ENCODE results near the gene ABCA9.
"Not testable (repeated sequence)": the region's sequence is repeated elsewhere in the genome, so short reads cannot be mapped to it uniquely, and the experiment has no call there.

ABCA9 gene

DNA sequence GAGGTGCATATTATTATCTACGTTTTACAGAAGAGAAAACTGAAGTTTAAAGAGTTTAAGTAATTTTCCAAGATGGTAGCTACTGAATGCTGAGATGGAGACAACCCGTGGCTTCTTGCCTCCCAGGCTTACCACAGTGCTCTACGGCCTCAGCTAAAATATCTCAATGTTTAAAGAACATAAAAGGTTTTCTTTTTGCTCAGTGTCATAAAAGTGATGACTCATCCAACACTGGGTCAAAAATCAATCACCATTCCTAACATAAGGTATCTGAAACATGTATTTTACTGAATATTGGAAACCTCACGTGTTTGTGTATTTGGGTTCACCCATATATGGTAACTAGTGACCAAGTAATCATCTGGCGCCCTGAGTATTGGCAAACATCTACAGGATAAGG lies 18.4 kb downstream of the ABCA9 start:
- DNase-seq, result no peak

DNA sequence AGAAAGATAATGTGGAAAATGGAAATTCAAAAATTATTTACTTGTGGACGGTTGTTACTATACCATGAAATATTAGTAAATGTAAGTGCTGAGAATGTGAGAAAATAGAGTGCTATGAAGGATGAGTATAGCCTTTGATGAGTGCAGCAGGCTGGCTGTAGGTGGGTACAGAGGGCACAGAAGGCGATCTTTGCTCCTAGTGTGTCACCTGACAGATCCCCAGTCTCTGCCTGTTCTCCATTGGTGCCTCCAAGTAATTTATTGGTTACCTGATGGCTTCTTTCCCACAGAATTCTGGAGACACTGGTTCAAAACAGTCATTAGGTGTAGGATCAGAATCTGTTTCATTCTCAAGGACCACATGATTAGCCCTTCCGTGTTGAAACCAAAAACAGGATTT lies 28.9 kb downstream of the ABCA9 start:
- no peak for DNase-seq

DNA sequence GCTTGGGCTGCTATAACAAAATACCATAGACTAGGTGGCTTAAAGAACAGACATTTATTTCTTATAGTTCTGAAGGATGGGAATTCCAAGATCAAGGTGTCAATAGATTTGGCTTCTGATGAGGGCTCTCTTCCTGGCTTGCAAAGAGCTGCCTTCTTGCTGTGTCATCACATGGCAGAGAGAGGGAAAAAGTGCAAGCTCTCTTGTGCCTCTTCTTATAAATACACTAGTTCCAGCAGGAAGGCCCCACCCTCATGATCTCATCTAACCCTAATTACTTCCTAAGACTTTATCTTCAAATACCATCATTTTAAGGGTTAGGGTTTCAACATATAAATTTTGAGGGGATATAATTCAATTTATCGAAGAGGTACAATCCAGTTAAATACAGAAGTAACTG lies 30.6 kb downstream of the ABCA9 start:
- no peak for DNase-seq

DNA sequence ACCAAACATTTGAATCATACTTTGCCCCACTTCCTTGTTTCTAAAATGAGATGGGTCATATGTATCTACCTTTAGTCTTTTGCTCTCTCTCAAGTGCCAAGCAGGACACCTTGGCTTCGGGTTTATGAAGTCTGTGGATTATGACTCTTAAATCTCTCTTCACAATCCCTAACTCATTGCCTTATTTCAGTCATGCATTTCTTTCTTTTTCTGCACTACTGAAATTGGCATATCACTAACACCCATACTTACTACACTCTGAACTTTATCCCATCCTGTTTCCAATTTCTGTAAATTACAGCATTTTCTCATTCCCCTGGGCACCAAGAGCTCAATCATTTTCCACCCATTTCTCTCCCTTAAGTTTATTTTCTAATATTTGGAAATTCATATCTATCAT lies 42.0 kb downstream of the ABCA9 start:
- DNase-seq, result no peak

DNA sequence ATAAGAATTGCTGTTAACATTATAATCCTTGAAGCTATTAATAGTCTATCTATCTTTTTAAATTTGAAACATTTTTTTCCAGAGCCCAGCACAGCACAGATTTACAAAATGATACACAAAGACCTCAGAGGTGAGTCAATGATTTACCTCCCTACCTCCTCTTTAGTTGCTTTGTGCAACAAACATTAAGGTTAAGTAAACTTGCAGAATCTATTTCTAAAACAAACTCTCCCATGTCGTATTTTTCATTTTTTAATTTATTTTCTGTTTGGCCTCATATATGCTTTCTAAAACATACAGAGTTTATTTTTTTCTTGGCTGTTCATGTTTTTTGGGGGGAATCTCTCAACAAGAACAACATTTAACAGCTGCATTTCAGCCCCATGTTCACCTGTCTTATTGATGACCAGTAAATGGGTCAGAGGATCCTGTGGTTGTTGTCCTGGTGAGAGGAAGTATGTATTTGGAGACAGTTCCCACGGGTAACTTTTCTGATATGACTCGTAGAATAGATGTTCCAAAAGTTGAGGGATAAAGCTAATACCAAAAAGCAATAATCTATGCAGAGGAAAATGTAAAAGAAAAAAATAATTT lies 42.6 kb downstream of the ABCA9 start:
- DNase-seq, result no peak

DNA sequence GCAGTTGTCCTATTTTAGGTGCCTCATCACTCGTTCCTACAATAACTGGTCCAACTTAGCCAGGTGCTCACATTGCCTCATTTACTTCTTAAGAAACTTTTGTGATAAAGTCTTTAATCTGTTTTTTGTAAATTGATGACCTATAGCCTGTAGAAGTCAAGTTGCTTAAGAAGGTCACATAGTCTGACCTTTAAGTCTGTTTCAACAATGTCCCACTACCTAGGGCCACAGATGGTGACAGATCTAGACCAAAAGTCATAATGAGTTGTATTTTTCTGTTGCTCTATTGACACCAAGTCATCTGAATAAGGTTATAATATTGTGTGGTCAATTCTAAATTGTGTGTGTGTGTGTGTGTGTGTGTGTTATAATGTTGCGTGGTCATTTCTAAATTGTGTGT lies 45.1 kb downstream of the ABCA9 start:
- no peak for DNase-seq

DNA sequence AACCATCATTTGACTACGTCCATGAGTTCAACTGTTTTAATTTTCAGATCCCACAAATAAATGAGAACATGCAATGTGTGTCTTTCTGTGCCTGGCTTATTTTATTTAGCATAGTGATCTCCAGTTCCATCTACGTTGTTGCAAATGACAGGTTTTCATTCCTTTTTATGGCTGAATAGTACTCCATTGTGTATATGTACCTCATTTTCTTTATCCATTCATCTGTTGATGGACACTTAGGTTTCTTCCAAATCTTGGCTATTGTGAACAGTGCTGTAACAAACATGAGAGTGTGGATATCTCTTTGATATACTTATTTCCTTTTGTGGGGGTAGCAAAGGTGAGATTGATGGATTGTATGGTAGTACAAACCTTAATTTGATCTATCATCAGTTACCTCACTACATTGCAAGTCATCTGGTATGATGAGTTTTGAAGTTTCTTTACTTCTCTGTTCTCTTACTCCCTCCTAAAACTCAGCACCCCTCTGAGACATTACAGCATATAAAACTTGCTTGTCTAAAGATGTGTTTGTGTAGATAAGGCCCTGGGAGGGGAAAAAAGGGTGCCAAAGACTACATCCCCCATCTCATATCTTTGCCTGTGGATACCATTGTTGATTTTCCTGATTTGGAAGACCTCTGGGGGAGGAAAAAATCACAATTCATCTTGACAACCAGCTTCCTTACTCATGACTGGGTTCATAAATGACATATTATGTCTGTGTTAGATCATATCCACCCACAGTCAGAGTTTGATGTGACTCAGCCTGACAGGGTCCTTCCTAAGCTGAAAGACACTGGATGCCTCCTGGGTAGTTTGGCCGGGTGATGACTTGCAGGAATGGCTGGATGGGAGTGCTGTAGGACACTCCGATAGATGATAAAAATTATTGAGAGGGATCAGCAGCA lies 47.6 kb downstream of the ABCA9 start:
- DNase-seq, result no peak

DNA sequence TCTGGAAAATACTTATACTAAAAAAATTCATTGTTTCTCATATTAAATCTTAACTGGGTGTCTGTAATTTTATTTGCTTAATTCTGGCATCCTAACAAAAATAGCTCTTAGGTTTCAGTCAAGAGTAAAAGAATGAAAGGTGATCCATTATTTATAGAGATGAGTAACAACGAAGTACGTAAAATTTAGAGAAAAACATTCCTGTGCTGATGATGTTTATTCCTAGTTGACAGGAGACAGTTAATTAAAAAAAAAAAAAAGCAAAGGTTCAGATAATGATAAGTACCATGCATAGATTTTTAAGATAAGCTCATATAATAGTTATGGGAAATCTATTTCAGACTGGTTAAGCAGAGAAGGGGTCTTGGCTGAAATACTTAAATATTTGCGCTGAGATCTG lies 50.8 kb downstream of the ABCA9 start:
- DNase-seq, result no peak

DNA sequence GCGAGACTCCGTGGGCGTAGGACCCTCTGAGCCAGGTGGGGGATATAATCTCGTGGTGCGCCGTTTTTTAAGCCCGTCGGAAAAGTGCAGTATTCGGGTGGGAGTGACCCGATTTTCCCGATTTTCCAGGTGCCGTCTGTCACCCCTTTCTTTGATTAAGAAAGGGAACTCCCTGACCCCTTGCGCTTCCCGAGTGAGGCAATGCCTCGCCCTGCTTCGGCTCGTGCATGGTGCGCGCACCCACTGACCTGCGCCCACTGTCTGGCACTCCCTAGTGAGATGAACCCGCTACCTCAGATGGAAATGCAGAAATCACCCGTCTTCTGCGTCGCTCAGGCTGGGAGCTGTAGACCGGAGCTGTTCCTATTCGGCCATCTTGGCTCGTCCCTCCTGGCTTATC lies 56.0 kb downstream of the ABCA9 start:
- not testable (repeated sequence) for DNase-seq

DNA sequence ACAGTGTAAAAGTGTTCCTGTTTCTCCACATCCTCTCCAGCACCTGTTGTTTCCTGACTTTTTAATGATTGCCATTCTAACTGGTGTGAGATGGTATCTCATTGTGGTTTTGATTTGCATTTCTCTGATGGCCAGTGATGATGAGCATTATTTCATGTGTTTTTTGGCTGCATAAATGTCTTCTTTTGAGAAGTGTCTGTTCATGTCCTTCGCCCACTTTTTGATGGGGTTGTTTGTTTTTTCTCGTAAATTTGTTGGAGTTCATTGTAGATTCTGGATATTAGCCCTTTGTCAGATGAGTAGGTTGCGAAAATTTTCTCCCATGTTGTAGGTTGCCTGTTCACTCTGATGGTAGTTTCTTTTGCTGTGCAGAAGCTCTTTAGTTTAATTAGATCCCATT lies 61.0 kb downstream of the ABCA9 start:
- DNase-seq, result not testable (repeated sequence)

DNA sequence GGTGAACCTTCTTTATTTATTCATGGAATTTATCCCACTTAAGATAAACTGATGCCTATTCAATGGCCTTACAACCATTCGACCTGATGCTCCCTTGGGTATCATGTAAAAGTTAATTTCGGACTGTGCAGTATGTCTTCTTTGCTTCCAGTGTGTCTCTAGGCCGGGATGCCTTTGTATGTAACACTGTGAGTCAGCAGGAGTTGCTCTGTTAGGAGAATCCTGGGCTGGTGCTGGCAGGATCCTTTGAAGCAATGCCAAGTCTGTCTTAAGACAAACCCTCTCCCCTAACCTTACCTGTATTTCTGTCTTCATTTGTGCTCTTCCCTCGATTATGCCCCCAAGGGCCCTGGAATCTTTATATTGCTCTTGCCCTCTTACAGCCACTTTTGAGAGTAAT lies 67.6 kb downstream of the ABCA9 start:
- DNase-seq, result no peak

DNA sequence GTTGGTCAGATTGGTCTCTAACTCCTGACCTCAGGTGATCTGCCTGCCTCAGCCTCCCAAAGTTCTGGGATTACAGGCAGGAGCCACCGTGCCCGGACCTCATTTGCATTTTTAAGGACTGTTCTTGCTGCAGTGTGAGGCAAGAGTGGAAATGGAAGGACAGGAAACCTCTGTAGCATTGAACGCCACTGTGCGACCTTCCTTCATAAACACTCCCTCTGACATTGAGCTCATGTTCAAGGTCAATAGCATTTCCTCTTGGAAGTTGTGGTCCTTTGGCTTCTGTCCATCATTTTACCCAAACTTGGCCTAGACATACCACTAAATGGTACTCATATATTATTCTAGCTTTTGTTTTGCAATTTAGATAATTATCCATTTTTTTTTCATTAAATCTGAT lies 72.8 kb downstream of the ABCA9 start:
- DNase-seq, result no peak

DNA sequence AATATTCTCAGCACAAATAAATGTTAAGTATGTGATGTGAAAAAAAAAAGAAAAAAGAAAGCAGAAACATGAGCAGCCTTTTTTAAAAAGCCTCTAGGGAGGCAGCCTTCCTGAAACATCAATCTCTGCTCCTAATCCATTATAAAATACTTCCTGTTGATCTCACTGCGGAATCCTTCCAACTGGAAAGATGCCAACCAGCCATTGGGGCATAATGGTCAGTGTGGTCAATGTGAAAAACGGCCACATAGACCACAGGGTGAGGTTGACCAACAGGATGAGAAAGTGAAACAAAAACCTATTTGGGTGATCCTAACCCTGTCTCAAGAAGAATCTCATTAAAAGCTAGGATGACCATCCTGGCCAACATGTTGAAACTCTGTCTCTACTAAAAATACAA lies 79.4 kb downstream of the ABCA9 start:
- no peak for DNase-seq

DNA sequence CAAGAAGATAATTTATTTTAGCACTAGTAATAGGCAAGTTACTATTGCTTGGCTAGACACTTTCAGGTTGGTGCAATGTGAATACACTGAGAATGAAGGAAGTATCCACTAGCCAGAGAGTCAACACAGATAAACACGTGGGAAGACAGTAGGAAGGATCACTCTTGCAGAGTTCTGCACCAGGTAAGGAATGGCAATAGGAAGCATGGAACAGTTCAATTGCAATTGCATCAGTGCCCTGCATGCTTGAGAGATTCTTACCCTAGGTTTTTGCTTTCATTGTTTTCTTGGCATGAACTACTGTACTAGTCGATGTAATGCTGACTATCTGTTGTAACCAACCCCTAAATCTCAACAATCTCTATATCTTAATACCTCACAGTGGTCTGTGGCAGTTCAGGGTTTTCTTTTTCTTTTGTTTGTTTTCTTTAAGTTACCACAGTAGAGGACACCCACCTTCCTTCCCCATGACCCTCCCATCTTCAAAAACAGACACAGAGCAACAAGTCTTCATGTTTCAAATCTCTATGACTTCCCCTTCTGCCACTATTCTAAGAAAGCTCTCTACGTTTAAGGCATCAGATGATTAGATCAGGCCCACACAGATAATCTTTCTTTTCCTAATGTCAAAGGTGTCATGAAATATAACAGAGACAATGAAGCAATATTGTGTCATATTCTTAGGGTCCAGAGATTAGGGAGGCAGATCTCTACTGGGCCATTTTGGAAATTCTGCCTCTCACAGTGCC lies 87.5 kb downstream of the ABCA9 start:
- no peak for DNase-seq

DNA sequence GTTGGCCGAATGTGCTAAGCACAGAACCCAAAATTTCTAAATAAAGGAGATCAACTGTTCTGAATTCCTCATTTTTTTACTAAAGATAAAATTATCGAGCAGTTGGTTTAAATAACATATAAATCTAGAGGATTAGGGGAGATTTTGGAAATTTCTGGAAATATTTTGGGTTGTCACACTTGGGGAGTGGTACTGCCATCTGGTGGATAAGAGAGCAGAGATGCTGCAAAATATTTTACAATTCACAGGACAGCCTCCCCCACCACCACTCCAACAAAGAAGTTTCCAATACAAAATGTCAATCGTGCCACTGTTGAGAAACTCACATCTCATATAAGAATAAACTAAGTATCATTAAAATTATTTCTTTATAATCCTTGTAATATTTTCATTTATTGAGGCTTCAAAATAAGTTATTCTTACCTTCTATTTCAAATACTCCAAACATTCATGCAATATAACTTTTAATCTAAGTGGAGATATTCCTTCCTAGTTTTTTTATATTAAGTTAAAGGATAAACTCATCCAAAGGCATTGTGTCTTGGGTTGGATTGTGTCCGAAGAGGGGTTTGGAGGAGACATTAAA lies 88.5 kb downstream of the ABCA9 start:
- DNase-seq, result peak in 2 of 14 donors; percentile 9 to 48

DNA sequence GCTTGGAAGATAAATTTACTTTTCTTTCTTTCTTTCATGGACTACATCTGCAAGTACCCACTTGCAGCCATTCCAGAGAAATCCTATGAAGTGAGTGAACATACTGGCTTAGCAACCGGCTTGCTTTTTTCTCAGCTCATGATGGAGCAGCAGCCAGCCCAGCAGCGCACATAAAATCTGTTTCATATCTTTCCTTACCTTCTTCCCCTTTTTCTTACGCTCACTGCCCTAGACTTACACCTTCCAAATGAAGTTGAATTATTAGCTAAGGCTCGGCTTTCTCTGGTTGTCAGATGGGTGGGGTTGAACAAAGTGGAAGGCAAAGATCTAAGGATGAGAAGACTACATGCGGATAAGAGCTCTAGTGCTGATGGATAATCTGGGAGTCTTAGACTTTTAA lies 91.6 kb downstream of the ABCA9 start:
- no peak for DNase-seq

DNA sequence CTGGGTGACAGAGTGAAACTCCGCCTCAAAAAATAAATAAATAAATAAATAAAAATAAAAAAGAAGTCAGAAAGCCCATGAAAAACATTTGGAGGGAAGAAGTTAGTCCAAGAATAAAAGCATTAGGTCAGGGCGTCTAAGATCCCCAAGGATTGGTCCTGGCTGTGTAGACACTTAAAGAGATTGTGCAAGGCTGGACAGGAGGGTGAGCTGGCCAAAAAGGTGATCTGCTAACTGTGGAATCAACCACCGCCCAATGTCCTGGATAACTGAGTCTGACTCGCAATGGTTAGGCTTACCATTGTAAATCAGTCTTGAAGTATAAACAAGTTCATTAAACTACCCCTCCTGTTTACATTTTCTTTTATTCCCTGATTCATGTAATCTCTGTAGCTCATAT lies 96.8 kb downstream of the ABCA9 start:
- DNase-seq, result no peak

DNA sequence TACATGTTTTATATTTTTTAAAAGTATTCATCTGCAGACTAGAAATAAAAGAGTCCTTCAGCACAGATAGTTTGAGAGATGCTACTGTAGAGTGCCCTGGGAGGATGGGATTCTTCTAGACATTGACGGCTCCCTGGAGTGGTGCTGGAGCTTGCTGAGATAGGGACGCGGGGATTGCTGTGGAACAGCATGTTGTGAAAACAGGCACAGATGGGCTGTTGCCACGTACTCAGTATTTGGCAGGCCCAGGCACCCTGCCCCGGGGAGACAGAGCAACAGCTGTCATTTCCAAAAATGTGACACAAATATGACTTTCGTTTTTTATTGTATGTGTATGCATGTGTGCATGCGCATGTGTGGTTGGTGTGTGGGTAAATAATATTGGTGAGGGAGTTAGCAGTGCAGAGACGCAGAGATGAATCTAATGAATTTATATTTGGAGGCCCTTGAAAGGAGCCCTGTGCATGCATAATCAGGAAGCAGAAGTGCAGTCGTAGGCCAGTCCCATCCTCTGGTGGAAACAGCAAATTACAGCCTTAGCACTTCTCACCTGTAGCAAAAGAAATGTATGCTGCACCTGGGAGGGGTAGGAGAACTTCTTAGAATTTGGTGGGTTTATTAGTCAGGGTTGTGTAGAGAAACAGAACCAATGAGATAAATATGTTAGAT lies 99.4 kb downstream of the ABCA9 start:
- DNase-seq, result peak in 2 of 14 donors; percentile 7 to 65

DNA sequence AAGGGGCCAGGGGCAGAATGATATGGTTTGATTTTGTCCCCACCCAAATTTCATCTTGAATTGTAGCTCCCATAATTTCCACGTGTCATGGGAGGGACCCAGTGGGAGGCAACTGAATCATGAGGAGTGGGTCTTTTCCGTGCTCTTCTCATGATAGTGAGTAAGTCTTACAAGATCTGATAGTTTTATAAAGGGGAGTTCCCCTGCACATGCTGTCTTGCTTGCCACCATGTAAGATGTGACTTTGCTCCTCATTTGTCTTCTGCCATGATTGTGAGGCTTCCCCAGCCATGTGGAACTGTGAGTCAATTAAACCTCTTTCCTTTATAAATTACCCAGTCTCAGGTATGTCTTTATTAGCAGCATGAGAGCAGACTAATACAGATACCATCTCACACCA lies 101.6 kb downstream of the ABCA9 start:
- DNase-seq, result not testable (repeated sequence)

DNA sequence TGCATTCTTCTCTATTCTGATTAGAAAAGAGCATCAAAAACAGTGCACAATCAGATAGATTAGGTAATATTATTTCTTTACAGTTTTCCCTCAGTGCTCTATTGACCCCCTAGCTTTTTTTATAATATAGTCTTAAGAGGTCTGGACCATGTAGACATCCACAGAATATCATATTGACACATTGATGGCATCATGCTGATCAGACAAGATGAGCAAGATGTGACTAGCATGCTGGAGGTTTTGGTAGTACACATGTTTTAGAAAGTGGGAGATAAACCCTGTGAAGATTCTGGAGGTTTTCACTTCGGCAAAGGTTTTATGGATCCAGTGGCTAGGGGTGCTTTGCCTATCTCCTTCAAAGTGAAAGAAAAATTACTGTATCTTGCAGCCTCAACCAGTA lies 102.8 kb downstream of the ABCA9 start:
- no peak for DNase-seq

DNA sequence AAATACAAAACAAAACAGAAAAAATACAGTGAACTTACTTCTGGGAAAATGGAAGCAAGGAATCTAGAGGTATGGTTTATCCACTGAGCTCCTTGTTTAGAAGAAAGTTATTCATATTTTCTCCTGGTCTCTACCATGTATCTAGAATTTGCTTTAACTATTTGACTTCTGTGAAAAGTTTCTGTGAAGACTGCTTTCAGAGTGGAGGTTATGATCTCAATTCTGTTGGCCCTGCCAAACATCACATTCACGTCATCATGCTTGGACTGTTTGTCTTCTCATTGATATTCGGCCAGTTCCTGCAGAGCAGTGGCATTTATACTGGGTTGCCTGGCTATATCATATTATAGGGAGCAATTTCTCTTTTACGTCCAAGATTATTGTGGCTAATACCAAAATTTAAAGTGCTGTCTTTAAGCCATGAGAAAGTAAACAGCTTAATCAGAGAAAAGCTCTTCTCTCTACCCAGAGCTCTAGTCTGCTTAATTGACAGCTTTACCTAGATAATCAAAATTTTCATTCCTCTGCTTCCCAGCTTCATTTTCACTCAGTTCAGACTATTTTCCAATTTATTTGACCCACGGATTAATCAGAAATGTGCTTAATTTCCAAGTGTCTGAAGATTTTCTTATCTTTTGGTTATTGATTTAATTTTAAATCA lies 105.4 kb downstream of the ABCA9 start, which contains the start of gene ABCA8:
ABCA8 (minus strand) TSS at position 212 of the 661 bp plus-strand sequence. CDS start 13,358 bp downstream, outside the sequence.
- peak in 8 of 14 donors; percentile 2 to 35 (median 11) for DNase-seq
